Tibial nerve (tissue), 4 donors: ENCODE data around the gene MED19.

Experiments
- EP300 ChIP-seq, 2 donors: sonication (generic); formaldehyde crosslinking; IDR thresholded peaks; one replicate each; pipeline ENCODE4 v1.6.1; 2017; ENCODE audit warnings: antibody characterized with exemption in 2 of 2, mild to moderate bottlenecking in 1 of 2
- POLR2A ChIP-seq, 2 donors: fragments of 450-650 bp; IDR thresholded peaks; one replicate each; pipeline ENCODE4 v1.6.1; 2017; ENCODE audit warnings: antibody characterized with exemption in 2 of 2, mild to moderate bottlenecking in 2 of 2, moderate library complexity in 2 of 2
- TF ChIP-seq, protein P1 (sequence below), 5 experiments: fragments of 200-600 bp in 3 of 5; fragments of 450-650 bp in 2 of 5; sonication (generic) in 3 of 5; IDR thresholded peaks; one replicate each; pipeline ENCODE4 v1.5.1; 2016 to 2019; ENCODE audit warnings: antibody characterized with exemption in 5 of 5, mild to moderate bottlenecking in 3 of 5, moderate library complexity in 2 of 5

DNA sequence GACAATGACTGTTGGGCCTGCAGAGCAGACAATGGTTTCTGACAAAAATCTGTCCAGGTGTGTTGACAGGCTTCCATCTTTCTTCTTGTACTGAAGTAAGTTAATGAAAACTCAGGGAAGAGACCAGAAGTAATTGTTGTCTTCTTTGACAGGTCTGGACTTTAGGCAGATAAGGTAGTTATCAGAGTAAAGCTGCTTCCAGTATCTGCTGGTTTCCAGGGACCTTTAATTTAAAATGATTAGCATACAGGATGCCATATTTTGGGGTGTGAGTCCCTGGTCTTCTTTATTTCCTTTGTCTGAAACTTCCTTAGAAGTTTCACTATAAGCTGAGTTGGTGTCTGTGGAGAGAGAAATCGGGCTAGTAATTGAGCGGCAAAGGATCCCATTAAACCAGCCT lies 1.8 kb upstream of the MED19 start:
- TF ChIP-seq, protein P1, sequence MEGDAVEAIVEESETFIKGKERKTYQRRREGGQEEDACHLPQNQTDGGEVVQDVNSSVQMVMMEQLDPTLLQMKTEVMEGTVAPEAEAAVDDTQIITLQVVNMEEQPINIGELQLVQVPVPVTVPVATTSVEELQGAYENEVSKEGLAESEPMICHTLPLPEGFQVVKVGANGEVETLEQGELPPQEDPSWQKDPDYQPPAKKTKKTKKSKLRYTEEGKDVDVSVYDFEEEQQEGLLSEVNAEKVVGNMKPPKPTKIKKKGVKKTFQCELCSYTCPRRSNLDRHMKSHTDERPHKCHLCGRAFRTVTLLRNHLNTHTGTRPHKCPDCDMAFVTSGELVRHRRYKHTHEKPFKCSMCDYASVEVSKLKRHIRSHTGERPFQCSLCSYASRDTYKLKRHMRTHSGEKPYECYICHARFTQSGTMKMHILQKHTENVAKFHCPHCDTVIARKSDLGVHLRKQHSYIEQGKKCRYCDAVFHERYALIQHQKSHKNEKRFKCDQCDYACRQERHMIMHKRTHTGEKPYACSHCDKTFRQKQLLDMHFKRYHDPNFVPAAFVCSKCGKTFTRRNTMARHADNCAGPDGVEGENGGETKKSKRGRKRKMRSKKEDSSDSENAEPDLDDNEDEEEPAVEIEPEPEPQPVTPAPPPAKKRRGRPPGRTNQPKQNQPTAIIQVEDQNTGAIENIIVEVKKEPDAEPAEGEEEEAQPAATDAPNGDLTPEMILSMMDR (IDR thresholded peaks at IDR 0.05), result no peak
- TF ChIP-seq POLR2A (IDR thresholded peaks at IDR 0.05), result no peak
- TF ChIP-seq EP300 (IDR thresholded peaks at IDR 0.05), result no peak
